GM12801 (cell line): ENCODE results near the gene TTC27.

Experiments used
- TF ChIP-seq, protein P1 (sequence below): IDR thresholded peaks from one replicate; pipeline ENCODE4 v1.5.1; 2011; ENCODE audit warnings: control low read depth; ENCODE audit not compliant: insufficient read length; ENCODE audit errors: extremely low read depth

TTC27 gene

DNA sequence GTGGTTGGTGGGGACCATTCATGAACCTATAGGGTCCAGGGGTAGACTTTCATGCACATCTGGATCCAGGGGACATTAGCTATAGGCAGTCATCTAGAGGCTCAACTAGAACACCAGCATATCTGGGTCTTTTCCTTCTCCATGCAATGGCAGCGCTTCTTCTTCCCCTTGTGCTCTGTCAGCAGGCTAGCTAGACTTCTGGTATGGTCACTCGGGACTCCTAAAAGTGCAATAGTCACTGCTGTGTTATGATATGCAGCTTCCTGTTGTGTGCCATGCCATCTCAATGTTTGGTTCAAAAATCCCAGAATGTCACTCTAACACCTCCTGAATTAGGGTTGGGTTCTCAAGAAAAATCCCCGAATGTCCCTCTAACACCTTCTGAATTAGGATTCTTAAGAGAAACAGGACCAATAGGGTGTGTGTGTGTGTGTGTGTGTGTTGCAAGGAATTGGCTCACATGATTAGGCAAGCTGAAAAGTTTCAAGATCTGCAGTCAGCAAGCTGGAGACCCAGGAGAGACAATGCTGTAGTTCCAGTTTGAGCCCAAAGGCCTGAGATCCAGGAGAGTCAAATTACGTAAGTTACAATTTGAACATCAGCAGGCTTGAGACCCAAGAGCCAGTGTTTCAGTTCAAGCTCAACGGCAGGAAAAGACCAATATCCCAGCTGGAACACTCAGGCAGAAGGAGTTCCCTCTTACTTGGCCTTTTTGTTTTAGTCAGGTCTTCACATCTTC is 221.8 kb downstream of the TTC27 start:
- TF ChIP-seq, protein P1, sequence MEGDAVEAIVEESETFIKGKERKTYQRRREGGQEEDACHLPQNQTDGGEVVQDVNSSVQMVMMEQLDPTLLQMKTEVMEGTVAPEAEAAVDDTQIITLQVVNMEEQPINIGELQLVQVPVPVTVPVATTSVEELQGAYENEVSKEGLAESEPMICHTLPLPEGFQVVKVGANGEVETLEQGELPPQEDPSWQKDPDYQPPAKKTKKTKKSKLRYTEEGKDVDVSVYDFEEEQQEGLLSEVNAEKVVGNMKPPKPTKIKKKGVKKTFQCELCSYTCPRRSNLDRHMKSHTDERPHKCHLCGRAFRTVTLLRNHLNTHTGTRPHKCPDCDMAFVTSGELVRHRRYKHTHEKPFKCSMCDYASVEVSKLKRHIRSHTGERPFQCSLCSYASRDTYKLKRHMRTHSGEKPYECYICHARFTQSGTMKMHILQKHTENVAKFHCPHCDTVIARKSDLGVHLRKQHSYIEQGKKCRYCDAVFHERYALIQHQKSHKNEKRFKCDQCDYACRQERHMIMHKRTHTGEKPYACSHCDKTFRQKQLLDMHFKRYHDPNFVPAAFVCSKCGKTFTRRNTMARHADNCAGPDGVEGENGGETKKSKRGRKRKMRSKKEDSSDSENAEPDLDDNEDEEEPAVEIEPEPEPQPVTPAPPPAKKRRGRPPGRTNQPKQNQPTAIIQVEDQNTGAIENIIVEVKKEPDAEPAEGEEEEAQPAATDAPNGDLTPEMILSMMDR = no peak

DNA sequence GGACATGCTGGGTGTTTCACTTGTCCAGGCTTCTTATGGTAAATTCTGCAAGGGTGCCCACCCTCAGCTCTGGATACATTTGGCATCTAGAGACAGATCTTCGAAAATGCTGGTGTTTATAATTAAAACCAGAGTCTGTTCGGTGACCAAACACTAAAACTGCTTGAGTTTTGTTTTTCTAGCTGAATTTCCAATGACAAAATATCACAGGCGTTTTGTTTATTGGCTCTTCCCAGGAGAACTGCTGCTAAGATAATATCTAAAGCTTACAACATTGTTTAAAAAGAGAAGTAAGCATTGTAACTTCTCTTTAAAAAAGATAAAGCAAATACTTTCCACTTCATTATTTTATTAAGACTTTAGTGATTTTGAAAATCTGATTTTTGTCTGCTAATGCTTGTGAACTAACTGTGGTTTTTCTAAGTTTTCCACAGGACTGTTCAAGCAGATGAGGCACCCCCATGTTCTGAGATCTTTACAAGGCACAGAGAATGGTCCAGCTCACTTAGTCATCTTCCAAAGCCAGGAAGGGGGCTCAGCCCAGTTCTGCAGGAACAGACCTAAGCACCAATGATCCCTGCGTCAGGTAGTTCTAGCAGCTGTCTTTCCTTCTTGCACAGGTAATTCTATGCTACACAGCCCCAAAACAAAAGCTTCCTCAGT is 224.1 kb downstream of the TTC27 start:
- TF ChIP-seq, protein P1 = no peak

DNA sequence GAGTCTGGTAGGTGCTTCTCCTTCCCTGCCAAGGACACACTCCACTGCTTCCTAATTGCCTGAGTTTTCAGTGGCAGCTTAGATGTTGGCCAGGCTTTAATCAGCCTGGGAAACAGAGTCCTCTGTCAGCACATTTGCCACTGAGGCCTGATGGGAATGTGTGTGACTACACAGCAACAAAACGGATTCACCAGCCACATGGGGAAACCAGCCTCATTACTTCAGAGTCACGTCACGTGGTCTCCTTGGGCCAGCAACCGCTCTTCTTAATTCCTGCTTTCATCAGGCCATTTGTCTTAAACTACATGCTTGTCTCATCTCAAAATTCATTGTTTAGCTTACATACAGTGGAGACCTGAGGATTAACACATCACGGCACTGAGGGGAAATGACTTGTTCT is 225.0 kb downstream of the TTC27 start:
- TF ChIP-seq, protein P1 = no peak

DNA sequence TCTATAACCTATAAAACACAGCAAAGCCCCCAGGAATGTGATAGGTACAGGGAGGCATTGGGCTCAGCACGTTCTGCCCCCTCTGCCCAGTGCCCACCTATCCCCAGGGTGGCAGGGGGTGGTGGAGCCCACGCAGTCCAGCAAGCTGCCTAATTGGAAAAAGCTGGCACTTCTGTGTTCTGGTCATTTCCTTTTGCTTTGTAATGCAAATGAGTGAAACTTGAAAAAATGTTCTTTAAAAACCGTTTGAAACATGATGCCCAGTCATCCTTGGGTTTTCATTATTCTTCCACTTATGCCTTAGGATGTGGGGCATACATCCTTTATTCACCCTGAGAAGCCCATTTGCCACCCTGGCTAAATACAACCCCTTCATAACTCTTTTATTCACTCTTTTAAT is 229.0 kb downstream of the TTC27 start:
- TF ChIP-seq, protein P1 = no peak

DNA sequence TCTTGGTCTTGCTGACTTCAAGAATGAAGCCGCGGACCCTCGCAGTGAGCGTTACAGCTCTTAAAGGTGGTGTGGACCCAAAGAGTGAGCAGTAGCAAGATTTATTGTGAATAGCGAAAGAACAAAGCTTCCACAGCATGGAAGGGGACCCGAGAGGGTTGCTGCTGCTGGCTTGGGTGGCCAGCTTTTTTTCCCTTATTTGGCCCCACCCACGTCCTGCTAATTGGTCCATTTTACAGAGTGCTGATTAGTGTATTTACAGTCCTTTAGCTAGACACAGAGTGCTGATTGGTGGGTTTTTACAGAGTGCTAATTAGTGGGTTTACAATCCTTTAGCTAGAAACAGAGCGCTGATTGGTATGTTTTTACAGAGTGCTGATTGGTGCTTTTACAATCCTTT is 230.9 kb downstream of the TTC27 start:
- TF ChIP-seq, protein P1 = no peak

DNA sequence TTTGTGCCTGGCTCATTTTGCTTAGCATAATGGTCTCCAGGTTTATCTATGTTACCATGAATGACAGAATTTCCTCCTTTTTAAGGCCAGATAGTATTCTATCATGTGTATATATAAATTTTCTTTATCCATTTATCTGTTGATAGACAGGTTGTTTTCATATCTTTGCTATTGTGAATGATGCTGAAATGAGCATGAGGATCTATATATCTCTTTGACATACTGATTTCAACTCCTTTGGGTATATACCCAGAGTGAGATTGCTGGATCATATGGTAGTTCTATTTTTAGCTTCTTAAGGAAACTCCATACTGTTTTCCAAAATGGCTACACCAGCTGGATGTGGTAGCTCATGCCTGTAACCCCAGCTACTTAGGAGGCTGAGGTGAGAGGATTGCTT is 232.5 kb downstream of the TTC27 start:
- TF ChIP-seq, protein P1 = no peak

DNA sequence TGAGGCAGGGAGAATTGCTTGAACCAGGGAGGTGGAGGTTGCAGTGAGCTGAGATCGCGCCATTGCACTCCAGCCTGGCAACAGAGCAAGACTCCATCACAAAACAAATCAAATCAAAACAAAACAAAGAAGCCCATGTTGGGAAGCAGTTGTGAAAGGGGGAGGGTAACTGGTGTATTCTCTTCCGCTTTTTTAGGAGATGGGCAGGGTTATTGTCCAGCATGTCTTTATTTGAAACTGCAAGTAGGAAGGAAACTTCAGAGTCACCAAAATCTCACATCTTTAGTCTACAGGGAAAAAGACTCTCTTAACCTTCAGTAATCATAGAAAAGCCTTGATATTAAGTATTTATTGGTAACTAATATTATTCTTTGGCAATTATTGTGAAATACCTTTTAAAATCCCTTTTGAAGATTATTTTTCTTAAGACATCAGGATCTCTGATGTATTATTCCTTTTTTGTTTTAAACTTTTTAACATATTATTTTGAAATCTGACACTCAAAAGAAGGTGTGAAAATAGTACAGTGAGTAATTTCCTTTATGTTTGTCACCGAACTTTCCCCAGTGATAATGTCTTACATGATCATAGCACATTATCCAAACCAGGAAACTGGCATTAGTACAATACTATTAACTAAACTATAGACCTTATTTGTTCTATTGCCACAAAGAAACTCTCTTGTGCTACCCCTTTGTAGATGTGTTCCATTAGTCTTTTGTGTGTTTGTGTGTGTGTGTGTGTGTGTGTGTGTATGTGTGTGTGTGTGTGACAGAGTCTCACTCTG is 234.6 kb downstream of the TTC27 start:
- TF ChIP-seq, protein P1 = no peak
